ENCODE data around the gene GLB1L3.

DNA sequence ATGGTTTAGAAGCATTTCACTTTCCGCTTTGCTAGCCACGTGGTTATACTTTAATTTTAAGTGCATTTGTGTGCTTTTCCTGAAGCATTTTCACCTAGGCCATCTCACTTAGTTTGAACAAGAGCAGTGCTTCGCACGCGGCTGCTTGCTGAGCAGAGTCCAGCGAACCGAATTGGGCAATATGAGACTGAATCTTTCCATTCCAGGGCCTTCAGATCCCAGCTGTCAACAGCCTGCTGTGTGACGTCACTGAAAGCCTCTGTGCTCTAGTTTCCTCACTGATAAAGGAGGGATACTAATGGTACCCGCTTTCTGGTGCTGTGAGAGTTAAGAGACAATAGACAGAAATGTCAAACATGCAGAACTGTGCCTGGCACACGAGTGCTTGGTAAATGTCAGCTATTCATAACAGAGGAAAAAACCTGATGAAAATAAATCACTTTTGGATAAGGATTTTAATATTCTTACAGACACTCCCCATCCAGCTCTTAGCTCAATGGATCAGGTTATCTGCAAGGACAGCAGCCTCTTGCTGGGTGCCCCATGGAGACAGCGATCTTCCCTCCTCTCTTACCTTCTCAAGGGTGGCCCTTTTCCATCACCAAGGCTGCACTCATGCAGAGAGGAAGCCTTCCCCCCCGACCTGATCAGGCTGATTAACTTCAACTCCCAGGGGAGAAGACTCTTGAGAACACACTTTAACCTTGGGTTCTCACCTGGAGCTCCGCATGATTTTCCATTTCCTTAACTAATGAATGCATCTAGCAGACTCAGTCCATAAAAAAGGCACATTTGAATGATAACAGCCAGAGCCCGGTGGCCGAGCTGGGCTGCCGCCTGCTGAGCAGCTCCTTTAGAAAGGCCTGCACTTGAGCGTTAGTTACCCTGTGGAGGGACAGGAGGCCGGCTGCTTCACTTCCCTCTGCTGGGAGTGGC lies 3.5 kb upstream of the GLB1L3 start:
- TF ChIP-seq GATA2 (IDR thresholded peaks at IDR 0.05; ENCODE audit: low read depth, low read length) (no peak), GATA3 (IDR thresholded peaks at IDR 0.05; ENCODE audit: low read depth, low read length) (no peak)
